Measurements from ENCODE around the gene RBMS1.
A peak's percentile ranks its signal among the peaks of the same experiment; 100 is the strongest.

RBMS1 gene

GRCh38 chr2:160287476-160287875 lies 206.1 kb downstream of the RBMS1 start:
- no peak for DNase-seq (ENCODE audit: low read depth in 1 of 2, low spot score in 1 of 2)

GRCh38 chr2:160286551-160286950 lies 207.1 kb downstream of the RBMS1 start:
- DNase-seq (ENCODE audit: low read depth in 1 of 2, low spot score in 1 of 2) = no peak

- DNase-seq (ENCODE audit: low read depth in 1 of 2, low spot score in 1 of 2) = no peak
Measured at GRCh38 chr2:160283675-160284074, 209.9 kb downstream of the RBMS1 start.

- DNase-seq (ENCODE audit: low read depth in 1 of 2, low spot score in 1 of 2) = no peak
Measured at GRCh38 chr2:160282063-160282580, 211.5 kb downstream of the RBMS1 start.

- DNase-seq (ENCODE audit: low read depth in 1 of 2, low spot score in 1 of 2) = no peak
Measured at GRCh38 chr2:160281213-160281612, 212.4 kb downstream of the RBMS1 start.

GRCh38 chr2:160279813-160280465 lies 213.7 kb downstream of the RBMS1 start:
- DNase-seq (ENCODE audit: low read depth in 1 of 2, low spot score in 1 of 2) = no peak

- no peak for DNase-seq (ENCODE audit: low read depth in 1 of 2, low spot score in 1 of 2)
Measured at GRCh38 chr2:160278879-160279177, 214.8 kb downstream of the RBMS1 start.

GRCh38 chr2:160278101-160278878 lies 215.3 kb downstream of the RBMS1 start:
- DNase-seq (ENCODE audit: low read depth in 1 of 2, low spot score in 1 of 2) = no peak

GRCh38 chr2:160277151-160277550 lies 216.5 kb downstream of the RBMS1 start:
- no peak for DNase-seq (ENCODE audit: low read depth in 1 of 2, low spot score in 1 of 2)

- no peak for DNase-seq (ENCODE audit: low read depth in 1 of 2, low spot score in 1 of 2)
Measured at GRCh38 chr2:160275656-160276055, 218.0 kb downstream of the RBMS1 start.

- no peak for DNase-seq (ENCODE audit: low read depth in 1 of 2, low spot score in 1 of 2)
Measured at GRCh38 chr2:160271171-160272086, 222.2 kb downstream of the RBMS1 start.

- no peak for DNase-seq (ENCODE audit: low read depth in 1 of 2, low spot score in 1 of 2)
Measured at GRCh38 chr2:160270571-160271113, 223.0 kb downstream of the RBMS1 start.

- DNase-seq (ENCODE audit: low read depth in 1 of 2, low spot score in 1 of 2) = peak; percentile 43 to 48
Measured at GRCh38 chr2:160269803-160270570, 223.6 kb downstream of the RBMS1 start.

GRCh38 chr2:160269365-160269764 lies 224.2 kb downstream of the RBMS1 start:
- DNase-seq (ENCODE audit: low read depth in 1 of 2, low spot score in 1 of 2) = no peak

GRCh38 chr2:160268151-160268781 lies 225.3 kb downstream of the RBMS1 start:
- no peak for DNase-seq (ENCODE audit: low read depth in 1 of 2, low spot score in 1 of 2)

- no peak for DNase-seq (ENCODE audit: low read depth in 1 of 2, low spot score in 1 of 2)
Measured at GRCh38 chr2:160267692-160268091, 225.9 kb downstream of the RBMS1 start.

- DNase-seq (ENCODE audit: low read depth in 1 of 2, low spot score in 1 of 2) = no peak
Measured at GRCh38 chr2:160267022-160267421, 226.6 kb downstream of the RBMS1 start.

GRCh38 chr2:160266037-160266551 lies 227.5 kb downstream of the RBMS1 start:
- DNase-seq (ENCODE audit: low read depth in 1 of 2, low spot score in 1 of 2) = no peak

- no peak for DNase-seq (ENCODE audit: low read depth in 1 of 2, low spot score in 1 of 2)
Measured at GRCh38 chr2:160264308-160264707, 229.3 kb downstream of the RBMS1 start.

- no peak for DNase-seq (ENCODE audit: low read depth in 1 of 2, low spot score in 1 of 2)
Measured at GRCh38 chr2:160261732-160262131, 231.9 kb downstream of the RBMS1 start.

Data from stimulated activated CD4-positive, alpha-beta T cell treated with anti-CD3 and anti-CD28 coated beads, Interleukin-15, amount 100 ng/mL, for 1 hour (primary cell).